ENCODE data around the gene NSMF. TPM values are rescaled to one million over a fixed set of nuclear protein-coding genes. Genes with fewer than 3 reads are reported as not detected.

NSMF gene
- total RNA-seq, 1 donor from 2014 or later = 67.8 TPM

DNA sequence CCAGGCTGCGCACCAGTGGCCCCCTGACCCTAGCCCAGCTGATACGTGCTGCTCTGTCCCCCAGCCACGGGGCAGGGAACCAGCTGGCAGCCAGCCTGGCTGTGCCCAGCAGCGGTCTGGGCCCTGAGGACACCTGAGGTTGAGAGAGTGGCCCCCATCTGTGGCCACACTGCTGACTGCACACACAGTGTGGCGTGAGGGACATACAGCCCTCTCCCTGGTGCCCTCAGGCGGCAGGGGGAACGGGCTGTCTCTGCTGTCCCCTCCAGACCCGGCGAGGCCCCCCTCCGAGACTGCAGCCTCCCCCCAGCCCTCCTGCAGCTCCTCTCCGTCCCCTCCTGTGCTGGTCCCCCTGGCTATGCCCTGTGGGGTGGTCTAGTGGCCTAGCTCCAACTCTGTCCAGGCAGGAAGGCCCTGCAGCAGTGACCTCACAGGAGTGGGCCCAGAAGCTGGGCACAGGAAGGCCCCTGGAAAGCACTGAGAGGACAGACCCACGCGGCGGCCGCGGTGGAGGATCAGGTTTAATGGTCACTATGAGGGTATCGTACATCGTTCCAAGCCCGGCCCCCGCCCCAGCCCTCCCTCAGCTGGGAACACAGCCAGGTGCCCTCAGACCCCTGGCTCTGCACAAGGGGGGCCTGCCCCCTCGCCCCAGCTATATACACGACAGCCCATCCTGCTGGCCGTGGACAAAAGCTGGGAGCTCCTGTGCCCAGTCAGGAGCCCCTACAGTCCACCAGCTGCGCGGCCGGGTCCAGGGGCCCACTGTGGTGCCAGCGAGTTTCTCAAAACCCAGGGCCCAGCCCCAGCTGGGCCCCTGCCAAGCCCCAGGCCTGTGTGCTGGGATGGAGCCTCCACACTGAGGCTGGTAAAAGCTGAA lies 11.2 kb downstream of the NSMF start:
- H3K9me3 Mint-ChIP-seq = no peaks in the 10 kb centered on the region
- no peaks in the 10 kb centered on the region for H3K36me3 Mint-ChIP-seq
- H3K27me3 Mint-ChIP-seq = no peaks in the 10 kb centered on the region
- peaks cover 10% of the 10 kb centered on the region for H3K4me1 Mint-ChIP-seq (ENCODE audit: unreplicated experiment)
- TF ChIP-seq, protein P1, sequence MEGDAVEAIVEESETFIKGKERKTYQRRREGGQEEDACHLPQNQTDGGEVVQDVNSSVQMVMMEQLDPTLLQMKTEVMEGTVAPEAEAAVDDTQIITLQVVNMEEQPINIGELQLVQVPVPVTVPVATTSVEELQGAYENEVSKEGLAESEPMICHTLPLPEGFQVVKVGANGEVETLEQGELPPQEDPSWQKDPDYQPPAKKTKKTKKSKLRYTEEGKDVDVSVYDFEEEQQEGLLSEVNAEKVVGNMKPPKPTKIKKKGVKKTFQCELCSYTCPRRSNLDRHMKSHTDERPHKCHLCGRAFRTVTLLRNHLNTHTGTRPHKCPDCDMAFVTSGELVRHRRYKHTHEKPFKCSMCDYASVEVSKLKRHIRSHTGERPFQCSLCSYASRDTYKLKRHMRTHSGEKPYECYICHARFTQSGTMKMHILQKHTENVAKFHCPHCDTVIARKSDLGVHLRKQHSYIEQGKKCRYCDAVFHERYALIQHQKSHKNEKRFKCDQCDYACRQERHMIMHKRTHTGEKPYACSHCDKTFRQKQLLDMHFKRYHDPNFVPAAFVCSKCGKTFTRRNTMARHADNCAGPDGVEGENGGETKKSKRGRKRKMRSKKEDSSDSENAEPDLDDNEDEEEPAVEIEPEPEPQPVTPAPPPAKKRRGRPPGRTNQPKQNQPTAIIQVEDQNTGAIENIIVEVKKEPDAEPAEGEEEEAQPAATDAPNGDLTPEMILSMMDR (conservative IDR thresholded peaks at IDR 0.05) = no peak
- DNase-seq (ENCODE audit: extremely low spot score, unreplicated experiment) = no peak
- no peak overlapping the region for H3K27ac Mint-ChIP-seq
- H3K4me3 Mint-ChIP-seq = no peak overlapping the region

DNA sequence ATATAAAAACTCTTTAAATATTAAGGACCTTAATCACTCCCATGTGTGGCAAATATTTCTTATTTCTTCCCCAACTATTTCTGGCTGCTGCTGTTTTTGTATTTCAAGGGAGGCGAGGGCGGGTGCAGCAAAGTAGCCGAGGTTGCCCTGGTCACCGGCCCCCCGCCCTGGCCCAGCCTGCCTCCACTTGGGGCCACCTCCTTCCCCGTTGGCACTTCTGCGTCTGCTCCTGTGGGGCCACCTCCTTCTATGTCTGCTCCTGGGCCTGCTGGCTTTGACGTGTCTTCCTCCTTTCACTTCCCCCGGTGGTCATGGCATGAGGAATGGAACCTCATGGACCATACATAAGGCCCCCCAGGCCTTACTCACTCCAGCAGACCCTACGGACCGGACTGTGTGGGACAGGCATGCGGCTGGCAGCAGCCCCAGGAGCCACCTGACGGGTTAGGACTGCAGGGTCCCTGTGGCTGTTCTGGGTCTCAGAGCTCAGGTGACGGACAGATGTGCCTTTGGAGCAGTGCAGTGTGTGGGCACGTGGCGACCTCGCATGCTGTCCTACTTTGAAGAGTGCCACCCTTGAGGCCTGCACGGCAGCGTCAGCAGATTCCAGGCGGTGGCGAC lies 12.2 kb downstream of the NSMF start:
- peaks cover 12% of the 10 kb centered on the region for H3K4me1 Mint-ChIP-seq (ENCODE audit: unreplicated experiment)

DNA sequence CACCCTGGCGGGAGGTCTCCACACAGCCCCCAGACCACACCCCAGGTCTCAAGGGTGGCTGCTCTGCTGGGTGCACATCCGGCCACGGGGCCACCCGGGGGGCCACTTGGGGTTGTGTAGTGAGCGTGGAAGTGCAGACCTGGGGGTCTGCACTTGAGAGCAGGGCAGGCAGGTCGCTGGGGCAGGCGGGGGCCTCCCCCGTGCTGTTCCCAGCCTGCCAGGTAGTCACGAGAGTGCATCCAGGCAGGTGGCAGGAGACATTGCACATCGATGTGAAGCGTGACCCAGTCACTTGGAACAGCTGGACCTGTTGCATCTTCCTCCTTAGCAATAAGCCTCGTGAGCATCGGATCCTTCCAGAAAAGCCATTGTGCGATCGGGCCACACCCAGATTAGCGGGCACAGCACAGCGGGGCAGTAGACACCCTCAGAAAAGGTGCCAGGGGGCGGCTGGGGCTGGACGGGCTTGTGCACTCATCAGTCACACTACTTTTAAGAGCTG lies 13.2 kb downstream of the NSMF start:
- no peak for DNase-seq (ENCODE audit: extremely low spot score, unreplicated experiment)
- Mint-ChIP-seq H3K36me3 (no peaks in the 10 kb centered on the region), H3K27me3 (peaks cover 6% of the 10 kb centered on the region), H3K9me3 (no peaks in the 10 kb centered on the region), H3K4me1 (ENCODE audit: unreplicated experiment) (peaks cover 14% of the 10 kb centered on the region), H3K4me3 (no peak overlapping the region), H3K27ac (no peak overlapping the region)
- TF ChIP-seq, protein P1 (conservative IDR thresholded peaks at IDR 0.05) = no peak

More for the DNA sequence above, 12.2 kb downstream of the NSMF start:
- Mint-ChIP-seq H3K36me3 (no peaks in the 10 kb centered on the region), H3K4me3 (no peak overlapping the region), H3K27ac (peak overlapping the region; percentile 55), H3K27me3 (peaks cover 4% of the 10 kb centered on the region), H3K9me3 (no peaks in the 10 kb centered on the region)
- no peak for DNase-seq (ENCODE audit: extremely low spot score, unreplicated experiment)
- TF ChIP-seq, protein P1 (conservative IDR thresholded peaks at IDR 0.05) = no peak

DNA sequence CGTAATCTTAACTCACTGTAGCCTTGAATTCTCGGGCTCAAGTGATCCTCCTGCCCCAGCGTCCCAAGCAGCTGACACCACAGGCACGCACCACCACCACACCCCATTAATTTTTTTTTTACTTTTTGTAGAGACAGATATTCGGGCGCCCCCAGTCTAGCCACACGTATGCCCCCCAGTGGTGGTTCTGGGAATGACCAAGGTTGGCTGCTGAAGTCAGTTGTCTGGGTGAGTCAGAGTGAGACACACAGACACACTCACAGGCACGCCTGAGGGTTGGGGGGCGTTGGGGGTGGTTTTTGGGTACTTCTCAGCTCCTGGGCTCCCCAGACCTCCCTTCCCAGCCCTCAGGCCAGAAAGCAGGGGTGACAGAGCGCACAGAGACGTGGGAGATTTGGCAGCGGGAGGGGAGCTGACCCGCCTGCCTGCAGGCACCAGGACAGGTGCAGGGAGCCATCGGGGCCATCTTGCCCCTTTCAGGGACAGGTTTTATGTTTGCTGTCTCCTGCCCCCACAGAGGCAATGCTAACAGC lies 13.8 kb downstream of the NSMF start:
- H3K4me1 Mint-ChIP-seq (ENCODE audit: unreplicated experiment) = peaks cover 14% of the 10 kb centered on the region
- H3K36me3 Mint-ChIP-seq = no peaks in the 10 kb centered on the region
- no peaks in the 10 kb centered on the region for H3K9me3 Mint-ChIP-seq
- DNase-seq (ENCODE audit: extremely low spot score, unreplicated experiment) = no peak
- TF ChIP-seq, protein P1 (conservative IDR thresholded peaks at IDR 0.05) = peak; percentile 87
- peaks cover 6% of the 10 kb centered on the region for H3K27me3 Mint-ChIP-seq
- peak overlapping the region; percentile 80 for H3K27ac Mint-ChIP-seq
- H3K4me3 Mint-ChIP-seq = peak overlapping the region; percentile 69

DNA sequence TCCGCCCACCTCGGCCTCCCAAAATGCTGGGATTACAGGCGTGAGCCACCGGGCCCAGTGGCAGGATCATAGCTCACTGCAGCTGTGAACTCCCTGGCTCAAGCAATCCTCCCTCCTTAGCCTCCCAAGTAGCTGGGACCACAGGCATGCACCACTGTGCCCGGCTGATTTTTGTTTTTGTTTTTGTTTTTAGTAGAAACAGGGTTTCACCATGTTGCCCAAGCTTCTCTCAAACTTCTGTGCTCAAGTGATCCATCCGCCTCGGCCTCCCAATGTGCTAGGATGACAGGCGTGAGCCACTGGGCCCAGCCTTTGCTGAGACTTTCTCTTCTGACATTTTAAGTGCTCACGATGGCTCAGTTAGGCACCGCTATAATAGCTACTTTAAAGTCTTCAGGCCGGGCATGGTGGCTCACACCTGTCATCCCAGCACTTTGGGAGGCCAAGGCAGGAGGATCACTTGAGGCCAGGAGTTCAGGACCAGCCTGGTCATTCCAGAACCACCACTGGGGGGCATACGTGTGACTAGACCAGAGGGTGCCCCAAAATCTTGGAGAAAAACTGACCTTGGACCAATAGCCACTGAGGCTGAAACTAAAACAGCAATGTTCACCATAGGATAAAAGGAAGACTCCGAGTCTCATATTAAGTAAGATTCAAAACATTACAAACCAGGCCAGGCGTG lies 14.9 kb downstream of the NSMF start:
- H3K27me3 Mint-ChIP-seq = peaks cover 6% of the 10 kb centered on the region
- no peak overlapping the region for H3K4me3 Mint-ChIP-seq
- peaks cover 14% of the 10 kb centered on the region for H3K4me1 Mint-ChIP-seq (ENCODE audit: unreplicated experiment)
- no peak for DNase-seq (ENCODE audit: extremely low spot score, unreplicated experiment)
- H3K9me3 Mint-ChIP-seq = no peaks in the 10 kb centered on the region
- TF ChIP-seq, protein P1 (conservative IDR thresholded peaks at IDR 0.05) = no peak
- no peak overlapping the region for H3K27ac Mint-ChIP-seq
- H3K36me3 Mint-ChIP-seq = no peaks in the 10 kb centered on the region
